Omental fat pad (tissue), 4 donors: Measurements from ENCODE around the gene PRICKLE3. TPM values are rescaled to one million over a fixed set of nuclear protein-coding genes. Genes with fewer than 3 reads are reported as not detected.

Source experiments
- ATAC-seq: fragments of 150-250 bp; one replicate; pipeline ENCODE4 v1.9.1; 2016; ENCODE audit warnings: mild to moderate bottlenecking, moderate library complexity; ENCODE audit not compliant: low FRiP score
- DNase-seq: peaks from one replicate; pipeline ENCODE4 v3.0.0-alpha.2; 2019; ENCODE audit warnings: low spot score
- CTCF ChIP-seq, 3 donors: fragments of 450-650 bp; IDR thresholded peaks; one replicate each; pipeline ENCODE4 v1.5.1; 2016 to 2017; ENCODE audit warnings: antibody characterized with exemption in 3 of 3, mild to moderate bottlenecking in 3 of 3, moderate library complexity in 2 of 3
- total RNA-seq, 4 donors: library from RNA; depleted of rRNA; stranded (reverse); fragments of >200 nt; gene quantifications; one replicate each; pipeline ENCODE4 v1.1.0, GENCODE V29; 2016

PRICKLE3 gene
- total RNA-seq, 4 donors from 2014 or later: 5.1 to 28.1 (median 11.9) TPM

GRCh38 chrX:49208399-49208798, 22.2 kb upstream of the PRICKLE3 start:
- ATAC-seq (no peak), DNase-seq (no peak)
- no peak for TF ChIP-seq CTCF (IDR thresholded peaks at IDR 0.05)

GRCh38 chrX:49206543-49206942, 20.4 kb upstream of the PRICKLE3 start:
- TF ChIP-seq CTCF (IDR thresholded peaks at IDR 0.05): no peak
- no peak for ATAC-seq
- no peak for DNase-seq

DNA sequence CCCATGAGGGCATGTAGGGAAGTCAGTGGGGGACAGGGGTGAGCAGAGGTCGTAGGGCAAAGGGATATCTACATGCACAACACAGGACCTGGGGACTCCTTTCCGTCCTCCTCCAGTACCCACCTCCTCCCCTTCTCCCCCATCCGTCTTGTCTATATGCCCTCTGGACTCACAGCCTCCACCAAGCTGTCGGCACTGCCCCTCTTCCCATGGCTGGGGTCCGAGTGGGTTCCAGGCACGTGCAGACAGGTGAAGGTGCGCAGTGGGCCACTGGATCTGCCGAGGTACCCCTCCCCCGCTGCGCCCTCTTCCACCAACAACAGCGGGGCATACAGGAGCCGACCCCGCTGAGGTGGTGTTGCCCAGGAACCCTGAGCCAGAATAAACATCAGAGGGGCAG, 19.3 kb upstream of the PRICKLE3 start:
- TF ChIP-seq CTCF (IDR thresholded peaks at IDR 0.05): no peak
- DNase-seq: no peak
- no peak for ATAC-seq

- ATAC-seq (no peak), DNase-seq (no peak)
- no peak for TF ChIP-seq CTCF (IDR thresholded peaks at IDR 0.05)
Measured at GRCh38 chrX:49204709-49205108, 18.5 kb upstream of the PRICKLE3 start.

DNA sequence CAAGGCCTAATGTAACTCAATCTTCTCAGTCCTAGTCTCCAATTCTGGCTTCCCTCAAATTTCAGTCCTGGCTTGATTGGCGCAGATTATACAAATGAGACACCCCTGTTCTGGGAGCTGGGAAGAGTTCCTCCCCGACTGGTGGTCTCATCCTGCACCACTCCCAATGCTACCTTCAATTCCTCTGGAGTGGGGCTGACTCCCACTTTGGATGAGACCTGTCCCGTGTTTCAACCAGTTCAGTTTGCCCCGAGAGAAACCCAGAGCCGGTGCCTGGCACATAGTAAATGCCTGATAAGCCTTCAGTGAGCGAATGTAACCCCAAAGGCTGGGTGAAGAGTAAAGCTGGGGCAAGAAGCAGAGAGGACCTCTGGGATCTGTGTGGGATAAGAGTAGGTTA, 17.8 kb upstream of the PRICKLE3 start:
- TF ChIP-seq CTCF (IDR thresholded peaks at IDR 0.05): no peak
- no peak for ATAC-seq
- DNase-seq: no peak

DNA sequence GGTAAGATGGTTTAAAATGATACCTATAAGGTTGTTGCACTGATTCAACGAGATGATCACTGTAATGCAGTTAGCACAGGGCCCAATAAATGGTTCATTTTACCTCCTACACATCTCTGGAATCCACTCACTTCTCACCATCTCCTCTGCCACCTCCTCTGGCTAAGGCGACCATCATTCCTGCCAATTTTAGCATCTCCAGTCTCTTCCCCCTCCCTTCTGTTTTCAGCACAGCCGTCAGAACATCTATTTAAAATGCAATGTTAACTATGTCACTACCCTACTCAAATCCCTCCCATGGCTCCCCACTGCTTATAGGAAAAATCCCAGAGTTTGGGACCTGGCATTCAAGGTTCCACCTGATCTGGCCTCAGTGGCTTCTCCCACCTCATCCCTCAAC, 17.4 kb upstream of the PRICKLE3 start:
- DNase-seq (no peak), ATAC-seq (no peak)
- no peak for TF ChIP-seq CTCF (IDR thresholded peaks at IDR 0.05)

DNA sequence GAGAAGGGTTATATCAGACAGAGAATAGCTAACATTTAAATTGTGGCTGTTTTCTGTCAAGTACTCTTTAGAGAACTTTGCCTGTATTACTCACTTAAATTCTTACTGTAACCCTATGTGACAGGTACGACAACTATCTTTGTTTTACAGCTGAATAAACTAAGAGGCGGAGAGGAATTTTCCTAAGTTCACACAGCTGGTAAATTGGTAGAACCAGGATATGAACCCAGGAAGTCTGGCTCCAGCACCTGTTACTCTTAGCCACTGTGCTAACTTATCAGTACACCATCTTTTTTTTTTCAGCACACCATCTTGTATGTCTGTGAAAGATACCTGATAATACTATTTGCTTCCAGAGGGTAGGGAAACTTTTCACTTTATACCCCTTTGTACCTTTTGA, 15.8 kb upstream of the PRICKLE3 start:
- DNase-seq (no peak), ATAC-seq (no peak)
- no peak for TF ChIP-seq CTCF (IDR thresholded peaks at IDR 0.05)
